GM19099 (cell line): ENCODE measurements around the gene ORM2.

Experiments used
- POLR2A ChIP-seq: IDR thresholded peaks from 3 replicates; pipeline ENCODE4 v1.6.1; 2011; ENCODE audit warnings: low read depth; ENCODE audit not compliant: insufficient read length; ENCODE audit errors: extremely low read depth

ORM2 gene

GRCh38 chr9:114356792-114357191 lies 27.1 kb downstream of the ORM2 start:
- no peak for TF ChIP-seq POLR2A

- TF ChIP-seq POLR2A = no peak
Measured at GRCh38 chr9:114357360-114357759, 27.7 kb downstream of the ORM2 start.

GRCh38 chr9:114357911-114358328 lies 28.3 kb downstream of the ORM2 start:
- TF ChIP-seq POLR2A = no peak

GRCh38 chr9:114359801-114360200 lies 30.1 kb downstream of the ORM2 start:
- TF ChIP-seq POLR2A = no peak

- TF ChIP-seq POLR2A = no peak
Measured at GRCh38 chr9:114361542-114361941, 31.9 kb downstream of the ORM2 start.

GRCh38 chr9:114362394-114362793 lies 32.7 kb downstream of the ORM2 start:
- no peak for TF ChIP-seq POLR2A

GRCh38 chr9:114363424-114363823 lies 33.8 kb downstream of the ORM2 start:
- TF ChIP-seq POLR2A = no peak

GRCh38 chr9:114364134-114365041 lies 34.7 kb downstream of the ORM2 start:
- TF ChIP-seq POLR2A = no peak

GRCh38 chr9:114365194-114365593 lies 35.5 kb downstream of the ORM2 start:
- TF ChIP-seq POLR2A = no peak

- TF ChIP-seq POLR2A = no peak
Measured at GRCh38 chr9:114366334-114367128, 36.9 kb downstream of the ORM2 start.

GRCh38 chr9:114367366-114367765 lies 37.7 kb downstream of the ORM2 start:
- no peak for TF ChIP-seq POLR2A

- TF ChIP-seq POLR2A = no peak
Measured at GRCh38 chr9:114367772-114368569, 38.3 kb downstream of the ORM2 start.

- no peak for TF ChIP-seq POLR2A
Measured at GRCh38 chr9:114369216-114370130, 39.8 kb downstream of the ORM2 start.
